GM18520 (cell line): ENCODE data around the gene ZIC1.

Experiments used
- ATAC-seq: cut with Tn5 transposase; IDR thresholded peaks from one replicate; pipeline ENCODE4 v1.9.1; 2021; ENCODE audit not compliant: unreplicated experiment

The ZIC1 gene

GRCh38 chr3:147409143-147410115, at the start of gene ZIC1:
Gene ZIC1 (plus strand): TSS chr3:147409365. CDS start chr3:147410113, 748 bp downstream.
- no peak for ATAC-seq

- no peak for ATAC-seq
These were observed 49.1 kb upstream of the ZIC1 start for GRCh38 chr3:147360051-147360439.

GRCh38 chr3:147360646-147361453, 48.3 kb upstream of the ZIC1 start:
- peak; percentile 37 for ATAC-seq

GRCh38 chr3:147361454-147362420, 47.4 kb upstream of the ZIC1 start:
- peak; percentile 62 for ATAC-seq

GRCh38 chr3:147364771-147365170, 44.4 kb upstream of the ZIC1 start:
- ATAC-seq, result no peak

- no peak for ATAC-seq
These were observed 43.7 kb upstream of the ZIC1 start for GRCh38 chr3:147365196-147366115.

- ATAC-seq, result no peak
These were observed 41.5 kb upstream of the ZIC1 start for GRCh38 chr3:147367676-147368075.

GRCh38 chr3:147368151-147368550, 41.0 kb upstream of the ZIC1 start:
- ATAC-seq, result no peak

- no peak for ATAC-seq
These were observed 40.5 kb upstream of the ZIC1 start for GRCh38 chr3:147368561-147369221.

- no peak for ATAC-seq
These were observed 39.9 kb upstream of the ZIC1 start for GRCh38 chr3:147369231-147369630.

- no peak for ATAC-seq
These were observed 39.5 kb upstream of the ZIC1 start for GRCh38 chr3:147369661-147370123.

- ATAC-seq, result no peak
These were observed 38.8 kb upstream of the ZIC1 start for GRCh38 chr3:147370349-147370748.

GRCh38 chr3:147371140-147371539, 38.0 kb upstream of the ZIC1 start:
- no peak for ATAC-seq

- no peak for ATAC-seq
These were observed 37.3 kb upstream of the ZIC1 start for GRCh38 chr3:147371771-147372340.

GRCh38 chr3:147372525-147373027, 36.6 kb upstream of the ZIC1 start:
- no peak for ATAC-seq

- no peak for ATAC-seq
These were observed 35.9 kb upstream of the ZIC1 start for GRCh38 chr3:147373301-147373700.

GRCh38 chr3:147377412-147378367, 31.5 kb upstream of the ZIC1 start:
- no peak for ATAC-seq
